K562 (cell line): ENCODE measurements around the gene ATP9A. TPM values are rescaled to one million over a fixed set of nuclear protein-coding genes. Genes with fewer than 3 reads are reported as not detected.

ENCODE experiments used
- ATAC-seq: fragments of 200-7000 bp; cut with Tn5 transposase; 3 replicates; pipeline ENCODE4 v1.9.1; 2020; ENCODE audit warnings: moderate library complexity
- BruUV-seq: library from RNA; stranded (reverse); fragments of 400-500 nt; replicated peaks from 2 replicates; lab custom pipeline; 2021; lab: Mats Ljungman, UMichigan
- CTCF ChIA-PET: fragments of 300-600 bp; formaldehyde crosslinking; extraction: SDS; loops from one replicate; lab custom pipeline; 2021; ENCODE audit warnings: low intra/inter-chr PET ratio; lab: Yijun Ruan, JAX
- POLR2A ChIA-PET: fragments of 300-600, 350-650 bp; sonication (Branson Sonifier 250); formaldehyde crosslinking; extraction: SDS; loops from one replicate; lab custom pipeline; 2021; ENCODE audit warnings: antibody characterized with exemption, inconsistent platforms; lab: Yijun Ruan, JAX
- DNase-seq, 4 experiments: peaks; one replicate each; pipeline versions ENCODE4 v3.0.0 to v3.0.0-alpha.2; 2011 to 2018; ENCODE audit warnings: low spot score in 3 of 4, mixed read lengths in 3 of 4; ENCODE audit errors: extremely low read depth in 1 of 4
- FAIRE-seq: peaks from 2 replicates; lab custom pipeline; 2011; peaks lifted over from hg19 to GRCh38; lab: Jason Lieb, UNC
- H2AFZ ChIP-seq: 2 replicates; pipeline ENCODE4 v1.6.0; 2011; ENCODE audit warnings: low read depth, low read length, control low read depth, inconsistent platforms
- H3K27ac ChIP-seq: fragments of 200-600 bp; 3 replicates; pipeline ENCODE4 v1.8.0; 2011; ENCODE audit warnings: low read depth, mild to moderate bottlenecking, control low read depth, inconsistent platforms, low read length, moderate library complexity, mixed read lengths; ENCODE audit errors: extremely low read depth
- H3K27me3 ChIP-seq, 2 experiments: fragments of 300-600 bp in 1 of 2; 2 replicates in 1 of 2; 3 replicates in 1 of 2; pipeline versions ENCODE4 v1.6.0 to v1.8.0; 2011; ENCODE audit warnings: inconsistent platforms in 2 of 2, low read length in 2 of 2, mild to moderate bottlenecking in 1 of 2, mixed read lengths in 1 of 2, moderate library complexity in 1 of 2; ENCODE audit not compliant: control insufficient read depth in 2 of 2, insufficient read depth in 2 of 2
- H3K36me3 ChIP-seq: fragments of 300-600 bp; 3 replicates; pipeline ENCODE4 v1.8.0; 2011; ENCODE audit warnings: mild to moderate bottlenecking, low read length, inconsistent platforms; ENCODE audit not compliant: control insufficient read depth, insufficient read depth
- H3K4me1 ChIP-seq, 2 experiments: fragments of 200-600 bp in 1 of 2; replicated peaks in 1 of 2; 2 replicates in 1 of 2; 3 replicates in 1 of 2; pipeline versions ENCODE4 v1.5.1 to v1.8.0; 2011; ENCODE audit warnings: inconsistent platforms in 2 of 2, low read length in 2 of 2, mild to moderate bottlenecking in 1 of 2, mixed read lengths in 1 of 2, moderate library complexity in 1 of 2; ENCODE audit not compliant: control insufficient read depth in 2 of 2, insufficient read depth in 2 of 2
- H3K4me2 ChIP-seq: 2 replicates; pipeline ENCODE4 v1.6.1; 2011; ENCODE audit warnings: low read length, control low read depth, inconsistent platforms, mixed read lengths; ENCODE audit not compliant: insufficient read depth
- H3K4me3 ChIP-seq: fragments of 200-600 bp; sonication (generic), shearing (Covaris generic); 2 replicates; pipeline ENCODE4 v1.5.1; 2016; ENCODE audit warnings: control low read depth, inconsistent platforms
- H3K79me2 ChIP-seq: fragments of 200-600 bp; 3 replicates; pipeline ENCODE4 v1.8.0; 2011; ENCODE audit warnings: low read length, inconsistent platforms; ENCODE audit not compliant: control insufficient read depth, insufficient read depth
- H3K9ac ChIP-seq, 2 experiments: 2 replicates each; pipeline versions ENCODE4 v1.6.0 to v1.6.1; 2011; ENCODE audit warnings: low read depth in 2 of 2, low read length in 2 of 2, control low read depth in 1 of 2, inconsistent platforms in 1 of 2, mild to moderate bottlenecking in 1 of 2, mixed read lengths in 1 of 2; ENCODE audit not compliant: insufficient read depth in 1 of 2
- H3K9me1 ChIP-seq: one replicate; pipeline ENCODE4 v1.6.0; 2011; ENCODE audit warnings: inconsistent platforms, mild to moderate bottlenecking, low read length, moderate library complexity; ENCODE audit not compliant: control insufficient read depth, insufficient read depth
- H3K9me3 ChIP-seq: replicated peaks from 2 replicates; pipeline ENCODE4 v1.5.1; 2011; ENCODE audit warnings: low read depth, low read length, inconsistent platforms; ENCODE audit not compliant: control insufficient read depth, insufficient read depth
- H4K20me1 ChIP-seq: replicated peaks from 2 replicates; pipeline ENCODE4 v1.6.1; 2011; ENCODE audit warnings: low read length, inconsistent platforms, mixed read lengths; ENCODE audit not compliant: control insufficient read depth, insufficient read depth
- CLOCK ChIP-seq: fragments of 250-450 bp; sonication (Bioruptor Pico); IDR thresholded peaks from 2 replicates; pipeline ENCODE4 v1.4.0; 2020; ENCODE audit warnings: mild to moderate bottlenecking, moderate library complexity, borderline replicate concordance
- HSF4 ChIP-seq: fragments of 250-450 bp; sonication (Bioruptor Pico); IDR thresholded peaks from 2 replicates; pipeline ENCODE4 v2.1.2; 2022; ENCODE audit warnings: mild to moderate bottlenecking, moderate library complexity, borderline replicate concordance
- IRF2 ChIP-seq: sonication (generic); formaldehyde crosslinking; IDR thresholded peaks from 2 replicates; pipeline ENCODE4 v1.8.1; 2022; ENCODE audit warnings: mild to moderate bottlenecking, missing genetic modification reagents
- MXI1 ChIP-seq: IDR thresholded peaks from 2 replicates; pipeline ENCODE4 v1.6.1; 2011; ENCODE audit warnings: low read depth, mild to moderate bottlenecking, improper control_type of control experiment, low read length
- NCOA4 ChIP-seq: fragments of 450-650 bp; IDR thresholded peaks from 2 replicates; pipeline ENCODE4 v1.6.1; 2018; ENCODE audit warnings: mild to moderate bottlenecking; ENCODE audit not compliant: partially characterized antibody
- NKRF ChIP-seq: fragments of 450-650 bp; IDR thresholded peaks from 2 replicates; pipeline ENCODE4 v1.6.1; 2016; ENCODE audit warnings: borderline replicate concordance
- NRF1 ChIP-seq, 2 experiments: fragments of 450-650 bp; IDR thresholded peaks in 1 of 2; conservative IDR thresholded peaks in 1 of 2; 2 replicates each; pipeline ENCODE4 v1.6.1; 2014; ENCODE audit warnings: mild to moderate bottlenecking in 2 of 2
- PHF21A ChIP-seq: fragments of 450-650 bp; IDR thresholded peaks from 2 replicates; pipeline ENCODE4 v1.6.1; 2017; ENCODE audit warnings: low read depth, borderline replicate concordance
- PYGO2 ChIP-seq: fragments of 450-650 bp; IDR thresholded peaks from 2 replicates; pipeline ENCODE4 v1.6.1; 2016; ENCODE audit warnings: mild to moderate bottlenecking, missing genetic modification characterization, moderate library complexity, missing compliant biosample characterization
- THAP12 ChIP-seq: fragments of 250-450 bp; sonication (Bioruptor Pico); IDR thresholded peaks from 2 replicates; pipeline ENCODE4 v1.9.0; 2021; ENCODE audit warnings: mild to moderate bottlenecking, inconsistent platforms
- ZBTB12 ChIP-seq: fragments of 250-450 bp; sonication (Bioruptor Pico); IDR thresholded peaks from 2 replicates; pipeline ENCODE4 v1.4.0; 2020
- ZNF316 ChIP-seq: fragments of 450-650 bp; IDR thresholded peaks from 2 replicates; pipeline ENCODE4 v1.6.1; 2016
- ZNF41 ChIP-seq: fragments of 250-450 bp; sonication (Bioruptor Pico); conservative IDR thresholded peaks from 2 replicates; pipeline ENCODE4 v1.4.0; 2020; ENCODE audit warnings: mild to moderate bottlenecking
- WGBS: fragments of 100-300 bp; shearing (Covaris generic); methylation state at CpG from one replicate; pipeline ENCODE4 v1.1.6; 2016; ENCODE audit warnings: low coverage, mixed read lengths; ENCODE audit not compliant: insufficient coverage; ENCODE audit errors: missing lambda C conversion rate; 5-methylcytosine and 5-hydroxymethylcytosine counted together
- in situ Hi-C: fragments of 300-500 bp; cut with MboI; formaldehyde crosslinking; loops from 4 replicates; pipeline ENCODE4 v1.15.0; 2018; ENCODE audit warnings: inconsistent platforms, mixed read lengths
- intact Hi-C: fragments of 100-400 bp; cut with micrococcal nuclease; formaldehyde crosslinking; loops from 2 replicates; pipeline ENCODE4 v1.14.2; 2022
- polyA plus RNA-seq, 8 experiments: library from polyadenylated mRNA; depleted of rRNA in 4 of 8; stranded (reverse) in 5 of 8; unstranded in 3 of 8; fragments of >200 nt; fragmentation: Nextera tagmentation in 2 of 8; fragmentation: Illumina TruSeq in 1 of 8; extraction: Ambion mirVana in 2 of 8; extraction: Trizol in 1 of 8; gene quantifications; 2 replicates each; pipeline versions ENCODE4 v1.2.1 to v1.2.3, GENCODE V29; 2011 to 2014; ENCODE audit warnings: inconsistent platforms in 1 of 8, missing spikeins in 1 of 8
- total RNA-seq, 7 experiments: library from RNA; depleted of rRNA in 6 of 7; stranded (reverse); fragments of >200 nt in 6 of 7; fragmentation: Illumina TruSeq in 2 of 7; extraction: Trizol in 2 of 7; gene quantifications; 2 replicates each; pipeline versions ENCODE4 v1.2.1 to v1.2.3, GENCODE V29; 2011 to 2021; ENCODE audit warnings: low replicate concordance in 1 of 7

The ATP9A gene
- total and polyA plus RNA-seq, 9 of the 15 experiments (the other 6 are each of a cell fraction or from before 2014, with no cell fraction given) = 0.18 to 0.62 (median 0.29) TPM

- no peak for TF ChIP-seq THAP12 (CRISPR knock-in tag)
- no peak for TF ChIP-seq NCOA4
- TF ChIP-seq IRF2 (CRISPR knock-in tag) = no peak
- TF ChIP-seq ZNF41 (CRISPR knock-in tag) = no peak
- no peak for TF ChIP-seq NRF1 (conservative IDR thresholded peaks at IDR 0.05 in 1 of 2, IDR thresholded peaks at IDR 0.05 in 1 of 2)
- TF ChIP-seq MXI1 = no peak
- TF ChIP-seq, all 486 proteins: peak for 0
Measured at GRCh38 chr20:51627586-51627985, 140.6 kb downstream of the ATP9A start (continued).

GRCh38 chr20:51625105-51625504, 143.1 kb downstream of the ATP9A start:
- ATAC-seq (no peak), FAIRE-seq (no peak), DNase-seq (no peak)
- H3K27ac ChIP-seq = no peak overlapping the region
- WGBS = 46% methylated on average over 12 of the region's 14 CpGs
- no peaks in the 10 kb centered on the region for H3K36me3 ChIP-seq
- BruUV-seq = no TSS peak
- no peaks in the 10 kb centered on the region for H3K9me1 ChIP-seq
- intact Hi-C loops = loop anchor here (10.0 kb wide), 1 partner anchor 640 kb away; no protein-coding TSS in a partner anchor
- peaks cover 7 to 9% of the 10 kb centered on the region in 2 experiments; a peak in 4 of 5 replicates for H3K4me1 ChIP-seq
- H3K4me3 ChIP-seq = no peak overlapping the region
- no peak overlapping the region for H3K9ac ChIP-seq
- ChIA-PET CTCF (interaction anchor here (0.8 to 2.1 kb wide), 2 partner anchors 254 to 638 kb away, joined by 3 to 9 read pairs; no protein-coding TSS in a partner anchor), POLR2A (interaction anchor here (1.2 kb wide), 1 partner anchor 79 kb away, joined by 4 read pairs; no protein-coding TSS in a partner anchor)
- in situ Hi-C loops = loop anchor here (5.0 kb wide), 2 partner anchors 253 to 638 kb away; no protein-coding TSS in a partner anchor
- H3K27me3 ChIP-seq = peaks cover 2 to 39% of the 10 kb centered on the region in 2 experiments; a peak in 4 of 5 replicates
- H3K79me2 ChIP-seq = no peaks in the 10 kb centered on the region
- no peaks in the 10 kb centered on the region for H4K20me1 ChIP-seq
- no peaks in the 10 kb centered on the region for H3K9me3 ChIP-seq
- no peak overlapping the region for H2AFZ ChIP-seq
- no peak overlapping the region for H3K4me2 ChIP-seq
- TF ChIP-seq HSF4 (CRISPR knock-in tag) (no peak), NKRF (no peak), CLOCK (CRISPR knock-in tag) (no peak), PHF21A (no peak), ZNF316 (no peak), ZBTB12 (CRISPR knock-in tag) (no peak), PYGO2 (tag) (no peak)
